ENCODE measurements around the gene SLC35F3.

GRCh38 chr1:233971753-233972152 is 67.3 kb downstream of the SLC35F3 start:
- TF ChIP-seq CTCF (IDR thresholded peaks at IDR 0.05; ENCODE audit: insufficient read depth, low read depth, low read length) = no peak
- TF ChIP-seq EZH2 (IDR thresholded peaks at IDR 0.05; ENCODE audit: insufficient read depth, low read length) = no peak

All from astrocyte (in vitro differentiated cells and primary cell).